CD4-positive, CD25-positive, alpha-beta regulatory T cell (primary cell): ENCODE data around the gene ADAMTS9. TPM values are rescaled to one million over a fixed set of nuclear protein-coding genes. Genes with fewer than 3 reads are reported as not detected.

Source experiments
- ATAC-seq, 2 donors: fragments of 150-1000 bp; cut with Tn5 transposase; one replicate each; pipeline ENCODE4 v1.10.0; 2021; ENCODE audit warnings: low read depth in 2 of 2, moderate number of reproducible peaks in 2 of 2, moderate library complexity in 1 of 2
- DNase-seq, 3 donors: peaks; one replicate each; pipeline versions ENCODE4 v3.0.0 to v3.0.0-alpha.2; 2012 to 2022; ENCODE audit warnings: mixed read lengths in 1 of 3
- H3K27ac ChIP-seq: one replicate; pipeline ENCODE4 v1.7.0; 2013; ENCODE audit warnings: mild to moderate bottlenecking, low read length; ENCODE audit not compliant: insufficient read depth, poor library complexity, severe bottlenecking
- H3K27me3 ChIP-seq: one replicate; pipeline ENCODE4 v1.7.0; 2013; ENCODE audit warnings: low read length; ENCODE audit not compliant: control insufficient read depth, insufficient read depth
- H3K36me3 ChIP-seq: one replicate; pipeline ENCODE4 v1.7.0; 2013; ENCODE audit warnings: mild to moderate bottlenecking, low read length, moderate library complexity; ENCODE audit not compliant: control insufficient read depth, insufficient read depth
- H3K4me1 ChIP-seq: 2 replicates; pipeline ENCODE4 v1.7.0; 2013; ENCODE audit warnings: mild to moderate bottlenecking, low read length; ENCODE audit not compliant: insufficient read depth, control insufficient read depth, poor library complexity, severe bottlenecking
- H3K4me3 ChIP-seq: one replicate; pipeline ENCODE4 v1.7.0; 2013; ENCODE audit warnings: low read depth, mild to moderate bottlenecking, low read length, moderate library complexity
- H3K9me3 ChIP-seq, 2 experiments: 1 replicate in 1 of 2; 2 replicates in 1 of 2; pipeline ENCODE4 v1.7.0; 2013; ENCODE audit warnings: low read length in 2 of 2, mild to moderate bottlenecking in 1 of 2, moderate library complexity in 1 of 2; ENCODE audit not compliant: control insufficient read depth in 2 of 2
- H3K27ac Mint-ChIP-seq, 3 donors: one replicate each; pipeline ENCODE4 v1.8.0; 2020 to 2022; ENCODE audit warnings: mild to moderate bottlenecking in 3 of 3, mixed read lengths in 3 of 3, moderate library complexity in 2 of 3
- H3K27me3 Mint-ChIP-seq: one replicate; pipeline ENCODE4 v1.8.0; 2022; ENCODE audit warnings: mild to moderate bottlenecking, mixed read lengths
- H3K36me3 Mint-ChIP-seq: one replicate; pipeline ENCODE4 v1.8.0; 2020; ENCODE audit warnings: mixed read lengths
- H3K4me1 Mint-ChIP-seq, 4 donors: one replicate each; pipeline ENCODE4 v1.8.0; 2020 to 2022; ENCODE audit warnings: mixed read lengths in 4 of 4, mild to moderate bottlenecking in 1 of 4
- H3K4me3 Mint-ChIP-seq, 4 donors: one replicate each; pipeline ENCODE4 v1.8.0; 2020 to 2022; ENCODE audit warnings: mild to moderate bottlenecking in 4 of 4, mixed read lengths in 4 of 4, moderate library complexity in 3 of 4
- H3K9me3 Mint-ChIP-seq, 7 donors: one replicate each; pipeline ENCODE4 v1.8.0; 2020 to 2022; ENCODE audit warnings: mixed read lengths in 7 of 7, mild to moderate bottlenecking in 3 of 7, moderate library complexity in 2 of 7
- polyA plus RNA-seq, 4 donors: library from polyadenylated mRNA; unstranded; fragments of 300-500 nt; fragmentation: Illumina TruSeq; gene quantifications; one replicate each; pipeline ENCODE4 v1.2.3, GENCODE V29; 2021
- total RNA-seq: library from RNA; stranded (reverse); gene quantifications from one replicate; pipeline ENCODE4 v1.2.3, GENCODE V29; 2022

The ADAMTS9 gene
- total and polyA plus RNA-seq, 5 donors from 2014 or later: 0.12 TPM; not detected in 4

GRCh38 chr3:64578062-64578770 lies 109.6 kb downstream of the ADAMTS9 start:
- no peaks in the 10 kb centered on the region for H3K36me3 ChIP-seq
- H3K27ac ChIP-seq: no peak overlapping the region
- H3K4me3 ChIP-seq: no peak overlapping the region
- H3K4me1 Mint-ChIP-seq: no peaks in the 10 kb centered on the region
- no peaks in the 10 kb centered on the region for H3K36me3 Mint-ChIP-seq
- no peaks in the 10 kb centered on the region for H3K27me3 ChIP-seq
- DNase-seq: no peak
- H3K4me1 ChIP-seq: no peaks in the 10 kb centered on the region
- H3K27ac Mint-ChIP-seq: no peak overlapping the region
- H3K4me3 Mint-ChIP-seq: no peak overlapping the region
- H3K9me3 Mint-ChIP-seq: peaks cover 0 to 4% (median 0%) of the 10 kb centered on the region in 7 donors
- H3K9me3 ChIP-seq: no peaks in the 10 kb centered on the region
- no peak for ATAC-seq
- H3K27me3 Mint-ChIP-seq: no peaks in the 10 kb centered on the region

- Mint-ChIP-seq H3K27ac (no peak overlapping the region), H3K4me1 (no peaks in the 10 kb centered on the region), H3K4me3 (no peak overlapping the region), H3K27me3 (no peaks in the 10 kb centered on the region), H3K36me3 (no peaks in the 10 kb centered on the region), H3K9me3 (peaks cover 0 to 4% (median 0%) of the 10 kb centered on the region in 7 donors)
- no peaks in the 10 kb centered on the region for H3K36me3 ChIP-seq
- H3K4me1 ChIP-seq: no peaks in the 10 kb centered on the region
- H3K4me3 ChIP-seq: no peak overlapping the region
- DNase-seq: no peak
- no peak overlapping the region for H3K27ac ChIP-seq
- H3K9me3 ChIP-seq: no peaks in the 10 kb centered on the region
- H3K27me3 ChIP-seq: no peaks in the 10 kb centered on the region
- ATAC-seq: no peak
Observed at GRCh38 chr3:64576211-64576775, 111.5 kb downstream of the ADAMTS9 start.

DNA sequence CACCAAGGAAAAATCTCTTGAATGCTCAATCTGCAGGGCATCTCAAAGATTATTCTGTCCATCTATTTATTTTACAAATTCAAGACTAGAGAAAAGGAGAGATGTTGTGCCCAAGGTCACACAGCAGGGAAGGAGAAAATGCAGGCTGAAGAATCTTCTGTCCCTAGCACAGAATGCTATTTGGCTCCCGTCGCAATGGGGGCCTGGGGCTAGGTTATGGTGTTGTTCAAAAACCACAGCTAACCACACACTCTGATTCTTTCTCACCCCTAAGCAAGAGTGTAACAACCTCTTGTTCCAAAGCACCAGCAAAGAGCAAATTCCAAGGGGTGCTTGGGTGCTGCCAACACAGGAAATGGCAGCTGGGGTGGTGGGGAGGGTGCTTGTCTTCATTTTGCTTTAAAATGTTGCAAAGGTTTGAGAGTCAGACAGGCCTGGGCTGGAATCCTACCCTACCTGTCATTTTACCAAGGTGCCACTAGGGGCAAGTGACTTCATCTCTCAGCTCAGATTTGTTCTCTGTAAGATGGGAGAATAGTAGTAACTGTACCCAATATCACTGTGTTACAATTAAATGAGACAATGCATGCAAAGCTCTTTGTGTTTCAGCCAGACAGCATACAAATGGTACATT lies 112.5 kb downstream of the ADAMTS9 start:
- DNase-seq (peak in 1 of 3 donors; percentile 2), ATAC-seq (no peak)
- no peaks in the 10 kb centered on the region for H3K36me3 ChIP-seq
- no peak overlapping the region for H3K27ac ChIP-seq
- H3K4me3 ChIP-seq: no peak overlapping the region
- H3K27ac Mint-ChIP-seq: no peak overlapping the region
- no peaks in the 10 kb centered on the region for H3K9me3 ChIP-seq
- H3K27me3 ChIP-seq: no peaks in the 10 kb centered on the region
- no peak overlapping the region for H3K4me3 Mint-ChIP-seq
- H3K4me1 ChIP-seq: no peaks in the 10 kb centered on the region
- H3K36me3 Mint-ChIP-seq: no peaks in the 10 kb centered on the region
- no peaks in the 10 kb centered on the region for H3K27me3 Mint-ChIP-seq
- no peaks in the 10 kb centered on the region for H3K4me1 Mint-ChIP-seq
- H3K9me3 Mint-ChIP-seq: peaks cover 0 to 4% (median 0%) of the 10 kb centered on the region in 7 donors

- Mint-ChIP-seq H3K9me3 (peaks cover 0 to 6% (median 0%) of the 10 kb centered on the region in 7 donors), H3K36me3 (no peaks in the 10 kb centered on the region), H3K4me1 (no peaks in the 10 kb centered on the region), H3K27ac (no peak overlapping the region), H3K27me3 (no peaks in the 10 kb centered on the region), H3K4me3 (no peak overlapping the region)
- Histone ChIP-seq H3K4me1 (no peaks in the 10 kb centered on the region), H3K27me3 (no peaks in the 10 kb centered on the region), H3K36me3 (no peaks in the 10 kb centered on the region), H3K4me3 (no peak overlapping the region), H3K27ac (no peak overlapping the region), H3K9me3 (no peaks in the 10 kb centered on the region)
- ATAC-seq (no peak), DNase-seq (no peak)
Observed at GRCh38 chr3:64574194-64574593, 113.6 kb downstream of the ADAMTS9 start.

DNA sequence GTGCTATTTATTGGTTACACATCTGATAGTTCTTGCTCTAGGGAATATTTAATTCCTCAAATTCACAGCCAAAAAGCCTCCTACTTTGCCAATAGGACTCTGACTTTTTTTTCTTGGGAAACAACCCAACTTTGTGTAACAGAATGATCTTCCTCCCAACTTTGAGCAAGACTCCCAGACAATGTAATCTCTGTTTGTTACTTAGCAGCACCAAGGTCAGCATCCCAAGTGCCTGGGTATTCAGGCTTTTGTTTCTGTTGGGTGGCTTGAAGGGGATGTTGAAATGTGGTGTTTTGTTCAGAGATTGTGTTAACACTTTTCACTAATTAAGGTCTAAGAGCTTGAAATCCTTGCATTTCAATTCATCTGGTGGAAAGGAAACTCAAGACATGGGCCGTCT lies 115.8 kb downstream of the ADAMTS9 start:
- H3K27ac Mint-ChIP-seq: no peak overlapping the region
- H3K27me3 Mint-ChIP-seq: no peaks in the 10 kb centered on the region
- no peak overlapping the region for H3K4me3 Mint-ChIP-seq
- H3K36me3 ChIP-seq: no peaks in the 10 kb centered on the region
- DNase-seq (no peak), ATAC-seq (no peak)
- H3K27me3 ChIP-seq: no peaks in the 10 kb centered on the region
- no peaks in the 10 kb centered on the region for H3K36me3 Mint-ChIP-seq
- H3K27ac ChIP-seq: no peak overlapping the region
- no peaks in the 10 kb centered on the region for H3K4me1 ChIP-seq
- no peak overlapping the region for H3K4me3 ChIP-seq
- H3K9me3 ChIP-seq: no peaks in the 10 kb centered on the region
- H3K4me1 Mint-ChIP-seq: no peaks in the 10 kb centered on the region
- H3K9me3 Mint-ChIP-seq: peaks cover 0 to 3% (median 0%) of the 10 kb centered on the region in 7 donors

DNA sequence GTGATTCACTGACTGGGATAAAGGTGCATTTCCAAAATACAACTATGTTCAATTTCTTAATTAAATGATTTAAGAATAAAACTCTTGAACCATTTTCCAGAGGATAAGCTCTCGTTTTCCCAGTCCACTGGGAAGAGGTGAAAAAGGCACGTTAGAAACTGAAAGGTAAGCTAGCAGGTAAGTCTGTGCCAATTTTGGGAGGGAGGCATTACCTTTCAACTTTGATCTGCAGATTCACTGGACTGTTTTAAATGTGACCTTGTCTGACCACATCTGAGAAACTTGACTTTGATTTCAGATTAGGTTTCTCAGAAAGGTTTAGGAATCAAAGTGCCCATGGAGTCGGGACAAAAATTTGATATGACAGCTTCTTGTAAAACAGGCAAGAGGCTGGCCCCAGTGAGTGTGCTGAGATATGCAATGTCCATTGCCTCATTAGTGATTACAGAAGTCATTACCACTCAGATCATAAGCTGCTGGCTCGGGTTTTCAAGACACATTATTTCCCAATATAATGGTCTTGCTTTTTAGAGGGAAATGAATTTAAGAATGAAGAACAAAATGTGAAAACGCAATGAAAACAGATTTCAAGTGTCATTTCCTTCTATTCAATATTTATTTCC lies 118.8 kb downstream of the ADAMTS9 start:
- Mint-ChIP-seq H3K27me3 (no peaks in the 10 kb centered on the region), H3K27ac (no peak overlapping the region), H3K36me3 (no peaks in the 10 kb centered on the region), H3K4me1 (no peaks in the 10 kb centered on the region), H3K9me3 (peaks cover 0 to 3% (median 0%) of the 10 kb centered on the region in 7 donors), H3K4me3 (no peak overlapping the region)
- Histone ChIP-seq H3K4me3 (no peak overlapping the region), H3K4me1 (no peaks in the 10 kb centered on the region), H3K27me3 (no peaks in the 10 kb centered on the region), H3K36me3 (no peaks in the 10 kb centered on the region), H3K9me3 (no peaks in the 10 kb centered on the region), H3K27ac (no peak overlapping the region)
- DNase-seq: no peak
- no peak for ATAC-seq

GRCh38 chr3:64566859-64567258 lies 120.9 kb downstream of the ADAMTS9 start:
- H3K9me3 ChIP-seq: no peaks in the 10 kb centered on the region
- no peak overlapping the region for H3K27ac Mint-ChIP-seq
- ATAC-seq: no peak
- no peaks in the 10 kb centered on the region for H3K27me3 ChIP-seq
- no peak overlapping the region for H3K4me3 Mint-ChIP-seq
- H3K9me3 Mint-ChIP-seq: peaks cover 0 to 3% (median 0%) of the 10 kb centered on the region in 7 donors
- no peak for DNase-seq
- no peaks in the 10 kb centered on the region for H3K4me1 ChIP-seq
- H3K36me3 Mint-ChIP-seq: no peaks in the 10 kb centered on the region
- H3K4me1 Mint-ChIP-seq: no peaks in the 10 kb centered on the region
- no peak overlapping the region for H3K27ac ChIP-seq
- no peaks in the 10 kb centered on the region for H3K27me3 Mint-ChIP-seq
- no peak overlapping the region for H3K4me3 ChIP-seq
- H3K36me3 ChIP-seq: no peaks in the 10 kb centered on the region
